NOMO-1 (cell line): ENCODE measurements around the gene TLK1.

ENCODE experiments used
- DNase-seq, 2 experiments: peaks; one replicate each; lab custom pipeline; 2025; ENCODE audit not compliant: unreplicated experiment in 2 of 2; lab: John Stamatoyannopoulos, UW

The TLK1 gene

GRCh38 chr2:170969872-170970496 is 190.7 kb downstream of the TLK1 start:
- no peak for DNase-seq

GRCh38 chr2:170969030-170969429 is 191.7 kb downstream of the TLK1 start:
- DNase-seq, result no peak

GRCh38 chr2:170968205-170969003 is 192.3 kb downstream of the TLK1 start:
- DNase-seq, result no peak

GRCh38 chr2:170967553-170967952 is 193.1 kb downstream of the TLK1 start:
- no peak for DNase-seq

GRCh38 chr2:170966648-170967396 is 193.9 kb downstream of the TLK1 start:
- no peak for DNase-seq

GRCh38 chr2:170965446-170966225 is 195.1 kb downstream of the TLK1 start:
- DNase-seq, result no peak

GRCh38 chr2:170963386-170963785 is 197.3 kb downstream of the TLK1 start:
- DNase-seq, result no peak

- no peak for DNase-seq
Observed at GRCh38 chr2:170953941-170954340, 206.8 kb downstream of the TLK1 start.

- DNase-seq, result peak; percentile 17 to 88
Observed at GRCh38 chr2:170950221-170950761, 210.4 kb downstream of the TLK1 start.

GRCh38 chr2:170949415-170949814 is 211.3 kb downstream of the TLK1 start:
- DNase-seq, result no peak

GRCh38 chr2:170944545-170944944 is 216.1 kb downstream of the TLK1 start:
- no peak for DNase-seq

- DNase-seq, result no peak
Observed at GRCh38 chr2:170943596-170943995, 217.1 kb downstream of the TLK1 start.

- DNase-seq, result no peak
Observed at GRCh38 chr2:170943041-170943440, 217.7 kb downstream of the TLK1 start.

- DNase-seq, result no peak
Observed at GRCh38 chr2:170942615-170943014, 218.1 kb downstream of the TLK1 start.
